Diencephalon (tissue), 1 donor: ENCODE measurements around the gene P3H4. TPM values are rescaled to one million over a fixed set of nuclear protein-coding genes. Genes with fewer than 3 reads are reported as not detected.

Source experiments
- total RNA-seq: library from RNA; depleted of rRNA; stranded (reverse); fragments of >200 nt; gene quantifications from one replicate; pipeline ENCODE4 v1.2.3, GENCODE V29; 2014

The P3H4 gene, protein sequence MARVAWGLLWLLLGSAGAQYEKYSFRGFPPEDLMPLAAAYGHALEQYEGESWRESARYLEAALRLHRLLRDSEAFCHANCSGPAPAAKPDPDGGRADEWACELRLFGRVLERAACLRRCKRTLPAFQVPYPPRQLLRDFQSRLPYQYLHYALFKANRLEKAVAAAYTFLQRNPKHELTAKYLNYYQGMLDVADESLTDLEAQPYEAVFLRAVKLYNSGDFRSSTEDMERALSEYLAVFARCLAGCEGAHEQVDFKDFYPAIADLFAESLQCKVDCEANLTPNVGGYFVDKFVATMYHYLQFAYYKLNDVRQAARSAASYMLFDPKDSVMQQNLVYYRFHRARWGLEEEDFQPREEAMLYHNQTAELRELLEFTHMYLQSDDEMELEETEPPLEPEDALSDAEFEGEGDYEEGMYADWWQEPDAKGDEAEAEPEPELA
- 19.8 TPM for total RNA-seq

DNA sequence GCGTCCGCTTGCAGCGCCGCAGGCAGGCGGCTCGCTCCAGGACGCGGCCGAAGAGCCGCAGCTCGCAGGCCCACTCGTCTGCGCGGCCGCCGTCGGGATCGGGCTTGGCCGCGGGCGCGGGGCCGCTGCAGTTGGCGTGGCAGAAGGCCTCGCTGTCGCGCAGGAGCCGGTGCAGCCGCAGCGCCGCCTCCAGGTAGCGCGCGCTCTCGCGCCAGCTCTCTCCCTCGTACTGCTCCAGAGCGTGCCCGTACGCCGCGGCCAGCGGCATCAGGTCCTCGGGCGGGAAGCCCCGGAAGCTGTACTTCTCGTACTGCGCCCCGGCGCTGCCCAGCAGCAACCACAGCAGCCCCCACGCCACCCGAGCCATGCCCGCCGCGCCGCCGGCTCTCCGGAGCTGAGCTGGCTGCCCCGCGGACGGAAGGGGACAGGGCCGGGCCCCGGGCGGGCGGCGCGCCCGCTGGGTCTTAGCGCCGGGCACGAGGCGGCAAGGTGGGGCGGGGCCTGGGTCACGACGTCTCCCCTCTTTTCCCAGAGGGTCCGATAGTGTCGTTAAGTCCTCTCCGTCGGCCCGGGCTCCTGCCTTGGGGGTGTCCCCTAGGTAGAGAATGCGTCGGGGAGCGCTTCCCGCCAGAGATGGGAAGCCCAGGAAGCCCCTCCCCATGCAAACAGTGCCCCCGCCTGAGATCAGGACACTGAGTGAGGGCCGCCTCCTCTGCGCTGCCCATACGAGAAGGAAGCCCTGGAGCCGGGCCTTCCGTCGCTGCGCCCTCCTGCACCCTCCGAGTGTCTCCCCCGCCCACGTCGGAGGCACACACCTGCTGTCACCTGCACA lies at the start of gene P3H4:
TSS of gene P3H4 (minus strand) at position 401 of the 832 bp plus-strand sequence. CDS start at position 367, 34 bp downstream.

DNA sequence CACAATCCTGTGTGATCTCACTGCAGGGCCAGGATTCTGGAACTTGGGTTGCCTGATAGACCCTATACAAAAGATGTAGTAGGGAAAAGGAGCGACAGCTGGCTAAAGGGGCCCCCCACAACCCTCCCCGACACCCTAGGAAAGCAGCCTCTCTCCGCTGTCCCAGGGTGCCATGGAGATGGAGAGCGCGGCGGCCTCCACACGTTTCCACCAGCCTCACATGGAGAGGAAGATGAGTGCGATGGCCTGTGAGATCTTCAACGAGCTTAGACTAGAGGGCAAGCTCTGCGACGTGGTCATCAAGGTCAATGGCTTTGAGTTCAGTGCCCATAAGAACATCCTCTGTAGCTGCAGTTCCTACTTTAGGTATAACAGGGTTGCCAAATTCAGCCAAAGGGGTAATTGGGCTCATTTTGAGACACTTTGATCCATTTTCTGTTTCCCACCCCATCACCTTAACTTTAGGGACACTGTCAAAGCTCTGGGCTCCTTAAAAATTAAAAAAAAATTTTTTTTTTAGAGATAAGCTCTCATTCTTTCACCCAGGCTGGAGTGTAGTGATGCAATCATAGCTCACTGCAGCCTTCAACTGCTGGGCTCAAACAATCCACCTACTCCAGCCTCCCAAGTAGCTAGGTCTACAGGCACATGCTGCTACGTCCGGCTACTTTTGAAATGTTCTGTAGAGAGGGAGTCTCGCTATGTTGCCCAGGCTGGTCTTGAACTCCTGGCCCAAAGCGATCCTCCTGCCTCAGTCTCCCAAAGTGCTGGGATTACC lies 26.2 kb upstream of the P3H4 start, which contains the start of gene KLHL10:
TSS of gene KLHL10 (plus strand) at position 65 of the 778 bp plus-strand sequence. CDS start at position 173, 108 bp downstream.

DNA sequence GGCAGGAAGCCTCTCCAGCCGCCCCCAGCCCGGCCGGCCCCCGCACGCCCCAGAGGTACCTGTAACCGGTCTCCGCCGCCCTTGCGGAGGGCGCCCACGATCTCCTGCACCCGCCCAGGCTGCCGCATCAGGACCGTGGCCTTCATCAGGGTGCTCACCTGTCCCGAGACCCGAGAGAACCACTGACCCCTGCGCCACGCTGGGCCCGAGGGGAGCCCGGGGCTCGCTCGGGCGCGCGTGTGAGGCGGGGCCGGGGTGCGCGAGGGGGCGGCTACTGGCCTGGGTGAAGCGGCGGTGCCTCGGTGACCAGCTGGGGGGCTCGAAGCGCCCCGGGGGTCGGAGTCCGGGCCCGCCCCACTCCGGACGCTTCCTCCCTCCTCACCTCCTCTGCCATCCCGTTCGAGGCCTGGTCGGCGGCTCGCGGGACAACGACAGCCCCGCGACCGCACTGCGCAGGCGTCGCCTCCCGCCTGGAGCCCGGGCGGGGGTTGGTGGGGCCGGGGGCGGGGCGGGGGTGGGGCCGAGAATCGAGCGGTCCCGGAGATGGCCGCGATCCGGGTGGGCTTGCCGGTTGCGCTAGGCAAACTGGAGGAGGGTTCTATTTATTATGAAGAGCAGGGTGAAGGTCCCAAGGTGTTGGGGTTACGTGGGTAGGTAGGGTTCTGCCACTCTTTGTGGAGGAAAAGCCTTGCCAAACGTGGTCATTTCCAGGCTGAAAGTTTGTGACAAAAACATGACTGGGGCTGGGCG lies 24.2 kb upstream of the P3H4 start, which contains the start of gene NT5C3B:
TSS of gene NT5C3B (minus strand) at position 433 of the 750 bp plus-strand sequence. CDS start at position 394, 39 bp downstream.

DNA sequence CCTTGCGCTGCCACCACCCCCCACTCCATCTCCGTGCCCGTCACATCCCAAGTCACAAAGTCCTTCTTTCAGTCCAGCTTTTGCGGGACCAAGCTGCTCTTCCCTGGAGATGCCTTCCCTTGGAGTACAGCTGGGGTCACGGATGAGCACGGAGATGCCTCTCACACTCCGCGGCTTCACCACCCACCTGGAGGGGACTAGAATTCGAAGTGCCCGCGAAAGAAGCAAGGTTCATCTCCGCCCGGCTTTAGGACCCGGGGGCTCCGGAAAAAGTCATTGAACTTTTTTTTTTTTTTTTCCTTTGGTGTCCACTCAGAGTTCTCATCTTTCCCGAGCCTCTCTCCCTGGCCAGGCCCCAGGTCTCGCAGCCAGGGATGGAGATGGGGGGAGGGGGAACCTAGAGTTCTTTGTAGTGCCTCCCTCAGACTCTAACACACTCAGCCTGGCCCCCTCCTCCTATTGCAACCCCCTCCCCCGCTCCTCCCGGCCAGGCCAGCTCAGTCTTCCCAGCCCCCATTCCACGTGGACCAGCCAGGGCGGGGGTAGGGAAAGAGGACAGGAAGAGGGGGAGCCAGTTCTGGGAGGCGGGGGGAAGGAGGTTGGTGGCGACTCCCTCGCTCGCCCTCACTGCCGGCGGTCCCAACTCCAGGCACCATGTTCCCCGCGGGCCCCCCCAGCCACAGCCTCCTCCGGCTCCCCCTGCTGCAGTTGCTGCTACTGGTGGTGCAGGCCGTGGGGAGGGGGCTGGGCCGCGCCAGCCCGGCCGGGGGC lies 817 bp upstream of the P3H4 start, which contains the start of gene FKBP10:
TSS of gene FKBP10 (plus strand) at position 624 of the 771 bp plus-strand sequence. CDS start at position 655, 31 bp downstream.

DNA sequence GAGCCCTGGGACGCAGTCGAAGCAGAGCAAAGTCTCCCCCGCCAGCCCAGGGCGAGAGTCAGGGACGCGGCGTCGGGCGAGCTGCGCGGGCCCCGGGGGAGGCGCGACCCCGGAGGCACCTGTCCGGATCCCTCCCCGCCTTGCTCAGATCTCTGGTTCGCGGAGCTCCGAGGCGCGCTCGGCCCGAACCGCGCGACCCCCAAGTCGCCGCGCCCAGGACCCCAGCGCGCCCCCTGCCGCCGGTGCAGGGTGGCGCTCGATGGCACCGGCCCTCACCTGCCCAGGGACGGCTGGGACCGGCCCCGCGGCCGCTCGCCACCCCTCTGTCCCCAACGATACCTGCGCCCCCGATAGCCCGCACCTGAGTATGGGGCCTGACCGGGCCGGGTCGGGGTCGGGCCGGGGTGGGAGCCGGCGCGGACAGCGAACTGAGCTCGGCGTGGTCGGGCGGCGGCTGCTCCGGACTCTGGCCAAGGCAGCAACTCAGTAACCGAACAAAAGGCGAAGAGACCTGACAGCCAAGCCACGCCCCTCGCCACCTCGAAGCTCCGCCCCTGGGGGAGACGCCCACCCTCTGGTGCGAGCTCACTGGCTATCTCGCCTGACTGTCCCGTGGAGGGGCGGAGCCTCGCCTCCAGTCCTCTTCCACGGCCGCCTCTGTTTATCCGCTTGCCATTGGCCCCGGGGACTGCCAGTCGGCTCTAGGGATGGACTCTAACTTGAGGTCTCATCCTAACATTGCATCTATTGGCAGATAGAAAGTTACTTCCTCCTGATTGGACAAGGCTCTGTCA lies 25.3 kb downstream of the P3H4 start, which contains the start of gene JUP:
TSS of gene JUP (minus strand) at position 485 of the 794 bp plus-strand sequence. CDS start 14,857 bp downstream, outside the sequence.

Other genes with a start within 250 kb of the P3H4 start
- gene KRT9, start 239.9 kb downstream of the P3H4 start, total RNA-seq: not detected
- gene KRT14, start 225.1 kb downstream of the P3H4 start, total RNA-seq: not detected
- gene KRT16, start 199.2 kb downstream of the P3H4 start, total RNA-seq: not detected
- not detected for gene KRT17, start 187.4 kb downstream of the P3H4 start, total RNA-seq
- 114 TPM for gene EIF1, start 123.1 kb downstream of the P3H4 start, total RNA-seq
- not detected for gene GAST, start 99.6 kb downstream of the P3H4 start, total RNA-seq
- 9.9 TPM for gene HAP1, start 77.3 kb downstream of the P3H4 start, total RNA-seq
- 29.8 TPM for gene JUP, start 25.2 kb downstream of the P3H4 start, total RNA-seq
- 18.2 TPM for gene FKBP10, start 1.1 kb upstream of the P3H4 start, total RNA-seq
- 145 TPM for gene NT5C3B, start 24.3 kb upstream of the P3H4 start, total RNA-seq
- not detected for gene KLHL10, start 25.9 kb upstream of the P3H4 start, total RNA-seq
- gene KLHL11, start 53.5 kb upstream of the P3H4 start, total RNA-seq: 76.6 TPM
- gene ACLY, start 107.0 kb upstream of the P3H4 start, total RNA-seq: 171 TPM
- 6.5 TPM for gene ODAD4, start 118.7 kb upstream of the P3H4 start, total RNA-seq
- 78.4 TPM for gene CNP, start 154.8 kb upstream of the P3H4 start, total RNA-seq
- 90.0 TPM for gene DNAJC7, start 205.5 kb upstream of the P3H4 start, total RNA-seq
- gene NKIRAS2, start 208.1 kb upstream of the P3H4 start, total RNA-seq: 48.9 TPM
- 4.2 TPM for gene C17orf113, start 238.7 kb upstream of the P3H4 start, total RNA-seq